Stimulated activated CD8-positive, alpha-beta memory T cell treated with anti-CD3 and anti-CD28 coated beads, Interleukin-7, amount 100 ng/mL, for 4 hours (primary cell): ENCODE measurements around the gene RIPK4.
"Not testable (repeated sequence)": the region's sequence is repeated elsewhere in the genome, so short reads cannot be mapped to it uniquely, and the experiment has no call there.

Experiments
- DNase-seq, 2 donors: peaks; one replicate each; pipeline ENCODE4 v3.0.0-alpha.2; 2020; ENCODE audit warnings: low read depth in 2 of 2

RIPK4 gene

GRCh38 chr21:41795726-41796125 lies 28.9 kb upstream of the RIPK4 start:
- DNase-seq, result no peak

- no peak for DNase-seq
These were observed 27.7 kb upstream of the RIPK4 start for GRCh38 chr21:41794600-41794999.

GRCh38 chr21:41792711-41793110 lies 25.9 kb upstream of the RIPK4 start:
- DNase-seq, result no peak

GRCh38 chr21:41786509-41786987 lies 19.7 kb upstream of the RIPK4 start:
- no peak for DNase-seq

- DNase-seq, result not testable (repeated sequence)
These were observed 18.4 kb upstream of the RIPK4 start for GRCh38 chr21:41785262-41785661.

GRCh38 chr21:41784456-41785102 lies 17.7 kb upstream of the RIPK4 start:
- no peak for DNase-seq

GRCh38 chr21:41783476-41784180 lies 16.8 kb upstream of the RIPK4 start:
- DNase-seq, result no peak

GRCh38 chr21:41781050-41781410 lies 14.2 kb upstream of the RIPK4 start:
- DNase-seq, result no peak

GRCh38 chr21:41780337-41781049 lies 13.6 kb upstream of the RIPK4 start:
- DNase-seq, result no peak

- no peak for DNase-seq
These were observed 12.8 kb upstream of the RIPK4 start for GRCh38 chr21:41779659-41780058.

- DNase-seq, result no peak
These were observed 12.2 kb upstream of the RIPK4 start for GRCh38 chr21:41778930-41779600.

- DNase-seq, result no peak
These were observed 11.3 kb upstream of the RIPK4 start for GRCh38 chr21:41777951-41778815.

GRCh38 chr21:41776778-41777177 lies 9.9 kb upstream of the RIPK4 start:
- no peak for DNase-seq

GRCh38 chr21:41775149-41775472 lies 8.3 kb upstream of the RIPK4 start:
- DNase-seq, result no peak

GRCh38 chr21:41774467-41775148 lies 7.8 kb upstream of the RIPK4 start:
- DNase-seq, result no peak

GRCh38 chr21:41772351-41773080 lies 5.7 kb upstream of the RIPK4 start:
- no peak for DNase-seq

GRCh38 chr21:41771625-41771945 lies 4.7 kb upstream of the RIPK4 start:
- DNase-seq, result no peak

- no peak for DNase-seq
These were observed 4.2 kb upstream of the RIPK4 start for GRCh38 chr21:41770901-41771624.

GRCh38 chr21:41769933-41770332 lies 3.1 kb upstream of the RIPK4 start:
- no peak for DNase-seq

GRCh38 chr21:41769521-41769920 lies 2.7 kb upstream of the RIPK4 start:
- no peak for DNase-seq
